DND-41 (cell line): ENCODE measurements around the gene KCNG1.

Experiments
- EZH2 ChIP-seq: IDR thresholded peaks from 3 replicates; pipeline ENCODE4 v1.6.1; 2012; ENCODE audit warnings: borderline replicate concordance, low read depth, mild to moderate bottlenecking, moderate library complexity, low read length, inconsistent platforms; ENCODE audit not compliant: severe bottlenecking
- TF ChIP-seq, protein P1 (sequence below): IDR thresholded peaks from 2 replicates; pipeline ENCODE4 v1.5.1; 2012; ENCODE audit warnings: borderline replicate concordance, low read length, moderate library complexity, mild to moderate bottlenecking; ENCODE audit not compliant: poor library complexity, severe bottlenecking; ENCODE audit errors: extremely low read depth

DNA sequence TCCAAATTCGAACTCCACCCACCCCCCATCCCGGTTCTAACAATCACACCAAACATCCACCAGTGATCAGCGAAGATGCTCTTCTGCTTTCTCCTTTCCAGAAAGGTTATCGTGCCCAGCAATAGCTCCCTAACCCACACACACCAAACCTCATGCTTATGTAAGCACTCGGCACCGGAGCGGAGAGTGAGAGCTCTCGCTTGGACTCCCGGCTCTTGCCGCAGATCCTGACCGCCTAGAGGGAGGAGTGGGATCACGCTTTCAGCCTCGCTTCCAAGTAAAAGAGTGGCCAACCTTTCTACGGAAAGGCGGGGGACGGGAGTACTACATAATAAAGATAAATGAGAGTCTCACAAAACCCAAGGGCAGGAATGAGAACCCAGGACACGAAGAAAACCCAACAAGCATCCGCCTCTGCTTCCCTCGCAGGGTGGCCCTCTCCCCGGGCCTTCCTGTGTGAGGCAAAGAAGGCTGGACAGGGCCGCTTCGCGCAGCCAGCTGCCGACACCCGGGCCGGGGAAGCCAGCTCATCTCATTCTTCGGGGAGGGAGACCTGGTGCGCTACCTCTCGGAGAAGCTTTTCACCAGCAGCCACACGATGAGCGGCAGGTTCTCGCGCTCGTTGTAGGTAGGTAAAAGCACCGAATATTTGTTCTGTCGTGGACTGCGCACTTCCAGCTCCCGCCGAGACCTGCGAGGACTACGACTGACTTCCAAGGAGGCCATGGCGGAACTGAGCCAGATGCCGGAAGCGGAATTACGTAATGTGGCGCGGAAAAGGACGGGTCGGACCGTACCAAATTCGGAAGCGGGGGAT is 64.9 kb downstream of the KCNG1 start, which contains the start of gene DPM1:
- TF ChIP-seq, protein P1, sequence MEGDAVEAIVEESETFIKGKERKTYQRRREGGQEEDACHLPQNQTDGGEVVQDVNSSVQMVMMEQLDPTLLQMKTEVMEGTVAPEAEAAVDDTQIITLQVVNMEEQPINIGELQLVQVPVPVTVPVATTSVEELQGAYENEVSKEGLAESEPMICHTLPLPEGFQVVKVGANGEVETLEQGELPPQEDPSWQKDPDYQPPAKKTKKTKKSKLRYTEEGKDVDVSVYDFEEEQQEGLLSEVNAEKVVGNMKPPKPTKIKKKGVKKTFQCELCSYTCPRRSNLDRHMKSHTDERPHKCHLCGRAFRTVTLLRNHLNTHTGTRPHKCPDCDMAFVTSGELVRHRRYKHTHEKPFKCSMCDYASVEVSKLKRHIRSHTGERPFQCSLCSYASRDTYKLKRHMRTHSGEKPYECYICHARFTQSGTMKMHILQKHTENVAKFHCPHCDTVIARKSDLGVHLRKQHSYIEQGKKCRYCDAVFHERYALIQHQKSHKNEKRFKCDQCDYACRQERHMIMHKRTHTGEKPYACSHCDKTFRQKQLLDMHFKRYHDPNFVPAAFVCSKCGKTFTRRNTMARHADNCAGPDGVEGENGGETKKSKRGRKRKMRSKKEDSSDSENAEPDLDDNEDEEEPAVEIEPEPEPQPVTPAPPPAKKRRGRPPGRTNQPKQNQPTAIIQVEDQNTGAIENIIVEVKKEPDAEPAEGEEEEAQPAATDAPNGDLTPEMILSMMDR = no peak
- TF ChIP-seq EZH2 = no peak
